ENCODE measurements around the gene NBPF20.
"Not testable (repeated sequence)": the region's sequence is repeated elsewhere in the genome, so short reads cannot be mapped to it uniquely, and the experiment has no call there.

- TF ChIP-seq, protein P1, sequence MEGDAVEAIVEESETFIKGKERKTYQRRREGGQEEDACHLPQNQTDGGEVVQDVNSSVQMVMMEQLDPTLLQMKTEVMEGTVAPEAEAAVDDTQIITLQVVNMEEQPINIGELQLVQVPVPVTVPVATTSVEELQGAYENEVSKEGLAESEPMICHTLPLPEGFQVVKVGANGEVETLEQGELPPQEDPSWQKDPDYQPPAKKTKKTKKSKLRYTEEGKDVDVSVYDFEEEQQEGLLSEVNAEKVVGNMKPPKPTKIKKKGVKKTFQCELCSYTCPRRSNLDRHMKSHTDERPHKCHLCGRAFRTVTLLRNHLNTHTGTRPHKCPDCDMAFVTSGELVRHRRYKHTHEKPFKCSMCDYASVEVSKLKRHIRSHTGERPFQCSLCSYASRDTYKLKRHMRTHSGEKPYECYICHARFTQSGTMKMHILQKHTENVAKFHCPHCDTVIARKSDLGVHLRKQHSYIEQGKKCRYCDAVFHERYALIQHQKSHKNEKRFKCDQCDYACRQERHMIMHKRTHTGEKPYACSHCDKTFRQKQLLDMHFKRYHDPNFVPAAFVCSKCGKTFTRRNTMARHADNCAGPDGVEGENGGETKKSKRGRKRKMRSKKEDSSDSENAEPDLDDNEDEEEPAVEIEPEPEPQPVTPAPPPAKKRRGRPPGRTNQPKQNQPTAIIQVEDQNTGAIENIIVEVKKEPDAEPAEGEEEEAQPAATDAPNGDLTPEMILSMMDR (IDR thresholded peaks at IDR 0.05; ENCODE audit: low read depth, low read length, poor library complexity, severe bottlenecking), result not testable (repeated sequence)
- TF ChIP-seq EZH2phosphoT487 (IDR thresholded peaks at IDR 0.05; ENCODE audit: borderline replicate concordance, low read length), result not testable (repeated sequence)
These were observed 29.4 kb upstream of the NBPF20 start for GRCh38 chr1:145454824-145455177.
